Measurements from ENCODE around the gene L2HGDH. TPM values are rescaled to one million over a fixed set of nuclear protein-coding genes. Genes with fewer than 3 reads are reported as not detected.

L2HGDH gene
- total RNA-seq, 6 experiments from 2014 or later, result 3.1 to 5.2 (median 3.4) TPM

GRCh38 chr14:50344116-50344775 lies 32.2 kb upstream of the L2HGDH start:
- no peak for DNase-seq

GRCh38 chr14:50343434-50343833 lies 31.4 kb upstream of the L2HGDH start:
- no peak for TF ChIP-seq CTCF (IDR thresholded peaks at IDR 0.05)
- H3K9me3 Mint-ChIP-seq, result no peaks in the 10 kb centered on the region
- no peak overlapping the region; the same call in 1 of the 2 replicates for H3K27ac Mint-ChIP-seq
- H3K4me1 Mint-ChIP-seq (ENCODE audit: low read depth), result peaks cover 67% of the 10 kb centered on the region
- H3K4me3 Mint-ChIP-seq, result no peak overlapping the region
- no peak for DNase-seq
- H3K36me3 Mint-ChIP-seq (ENCODE audit: low read depth), result no peaks in the 10 kb centered on the region; the same call in 1 of the 2 replicates
- no peaks in the 10 kb centered on the region; the same call in 1 of the 2 replicates for H3K27me3 Mint-ChIP-seq (ENCODE audit: insufficient read depth)

More at GRCh38 chr14:50344116-50344775, 32.2 kb upstream of the L2HGDH start:
- Mint-ChIP-seq H3K4me1 (ENCODE audit: low read depth) (peaks cover 75% of the 10 kb centered on the region), H3K27me3 (ENCODE audit: insufficient read depth) (no peaks in the 10 kb centered on the region; the same call in 1 of the 2 replicates), H3K36me3 (ENCODE audit: low read depth) (no peaks in the 10 kb centered on the region; the same call in 1 of the 2 replicates), H3K9me3 (no peaks in the 10 kb centered on the region), H3K27ac (peak overlapping the region; percentile 69), H3K4me3 (peak overlapping the region; percentile 9; the same call in 1 of the 2 replicates)
- TF ChIP-seq CTCF (IDR thresholded peaks at IDR 0.05), result no peak

- no peaks in the 10 kb centered on the region; the same call in 1 of the 2 replicates for H3K27me3 Mint-ChIP-seq (ENCODE audit: insufficient read depth)
- H3K36me3 Mint-ChIP-seq (ENCODE audit: low read depth), result no peaks in the 10 kb centered on the region
- no peaks in the 10 kb centered on the region for H3K9me3 Mint-ChIP-seq
- peak overlapping the region; percentile 84 for H3K4me3 Mint-ChIP-seq
- peak overlapping the region; percentile 82 for H3K27ac Mint-ChIP-seq
- H3K4me1 Mint-ChIP-seq (ENCODE audit: low read depth), result peaks cover 57% of the 10 kb centered on the region
- peak; percentile 49; the same call in 1 of the 2 replicates for TF ChIP-seq CTCF (IDR thresholded peaks at IDR 0.05)
- DNase-seq, result peak; percentile 74
Observed at GRCh38 chr14:50342221-50343078, 30.4 kb upstream of the L2HGDH start.

GRCh38 chr14:50340963-50341362 lies 28.9 kb upstream of the L2HGDH start:
- DNase-seq, result no peak
- Mint-ChIP-seq H3K27ac (no peak overlapping the region), H3K9me3 (no peaks in the 10 kb centered on the region), H3K27me3 (ENCODE audit: insufficient read depth) (no peaks in the 10 kb centered on the region; the same call in 1 of the 2 replicates), H3K36me3 (ENCODE audit: low read depth) (no peaks in the 10 kb centered on the region), H3K4me3 (peak overlapping the region; percentile 4; the same call in 1 of the 2 replicates), H3K4me1 (ENCODE audit: low read depth) (peaks cover 54% of the 10 kb centered on the region)
- TF ChIP-seq CTCF (IDR thresholded peaks at IDR 0.05), result peak; percentile 53

- Mint-ChIP-seq H3K36me3 (ENCODE audit: low read depth) (no peaks in the 10 kb centered on the region), H3K4me3 (no peak overlapping the region), H3K27me3 (ENCODE audit: insufficient read depth) (no peaks in the 10 kb centered on the region; the same call in 1 of the 2 replicates), H3K27ac (no peak overlapping the region), H3K9me3 (no peaks in the 10 kb centered on the region), H3K4me1 (ENCODE audit: low read depth) (peaks cover 53% of the 10 kb centered on the region)
- DNase-seq, result no peak
- TF ChIP-seq CTCF (IDR thresholded peaks at IDR 0.05), result no peak
Observed at GRCh38 chr14:50340045-50340444, 28.0 kb upstream of the L2HGDH start.

All from HFFc6 (cell line).